HL-60/S4 (cell line): ENCODE data around the gene CPT1C.

Experiments
- in situ Hi-C: fragments of 300-500 bp; cut with MboI; formaldehyde crosslinking; loops from 2 replicates; pipeline ENCODE4 v1.14.3; 2022; ENCODE audit warnings: low sequenced_read_pairs

Gene CPT1C

GRCh38 chr19:49690656-49691242 lies at the start of gene CPT1C:
Gene CPT1C (plus strand): TSS chr19:49691116. CDS start chr19:49692253, 1,137 bp downstream.
- in situ Hi-C loops = no loop called here

DNA sequence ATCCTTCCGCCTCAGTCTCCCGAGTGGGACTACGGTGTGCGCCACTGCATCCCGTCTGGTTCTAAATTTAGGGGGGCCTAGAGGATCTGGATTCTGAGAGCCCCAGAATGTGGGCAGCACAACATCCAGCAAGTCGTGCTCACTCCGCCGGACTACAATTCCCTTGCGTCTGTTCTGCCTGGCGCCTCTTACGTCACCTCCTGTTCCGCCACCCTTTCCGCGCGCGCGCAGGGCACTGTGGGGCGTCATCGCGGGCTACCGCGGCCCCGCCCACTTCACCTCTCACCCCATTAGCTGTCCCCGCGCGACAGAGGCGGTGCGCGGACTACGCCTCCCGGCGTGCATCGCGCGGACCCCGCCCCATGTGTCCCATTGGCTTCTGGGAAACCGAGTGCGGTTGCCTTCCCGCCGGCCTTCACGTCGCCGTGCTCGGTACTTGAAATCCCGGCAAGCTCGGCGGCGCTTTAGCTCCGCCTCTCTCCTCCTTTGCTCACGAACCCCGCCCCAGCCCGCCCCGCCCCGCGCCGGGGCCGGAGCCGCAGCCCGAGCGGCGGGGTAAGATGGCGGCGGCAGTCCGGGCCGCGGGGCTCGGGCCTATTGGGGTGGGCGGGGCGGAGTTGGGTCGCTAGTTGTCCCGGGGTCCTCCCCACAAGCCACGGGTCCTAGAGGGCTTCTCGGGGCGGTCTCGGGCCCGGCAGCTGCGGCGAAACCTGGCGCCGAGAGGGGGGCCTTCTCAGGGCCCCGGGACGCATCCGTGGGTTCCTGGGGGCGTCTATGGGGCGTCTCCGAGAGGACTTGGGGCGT lies 49.0 kb upstream of the CPT1C start, which contains the start of gene SCAF1:
Gene SCAF1, plus strand, starts transcription at position 522 of the 804 bp plus-strand sequence. CDS start 2,818 bp downstream, outside the sequence.
- in situ Hi-C loops = no loop called here

DNA sequence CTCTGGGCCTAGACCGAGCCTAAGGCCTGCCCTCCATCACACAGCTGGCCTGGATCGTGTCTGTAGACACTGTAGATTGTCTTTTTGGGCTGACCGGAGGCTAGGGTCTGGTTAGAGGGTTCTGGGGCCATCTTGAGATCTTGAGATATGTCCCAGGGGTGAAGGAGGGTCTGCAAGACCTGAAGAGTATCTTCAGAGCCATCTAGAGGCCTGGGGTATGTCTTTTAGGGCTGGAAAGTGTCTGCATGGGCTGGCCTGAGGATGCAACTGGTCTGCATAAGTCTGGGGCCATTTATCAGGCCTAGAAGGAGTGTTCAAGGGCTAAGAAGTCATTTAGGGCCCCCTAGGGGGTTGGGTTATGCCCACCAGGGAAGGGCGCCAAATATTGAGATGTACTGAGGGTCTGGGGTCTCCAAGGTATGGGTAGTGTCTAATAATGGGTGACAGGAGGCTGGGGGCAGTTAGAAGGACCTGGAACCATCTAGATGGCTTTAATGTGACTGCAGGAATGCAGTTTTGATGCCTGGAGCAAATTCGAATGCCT lies 48.4 kb upstream of the CPT1C start:
- in situ Hi-C loops = no loop called here

GRCh38 chr19:49643466-49643865 lies 47.5 kb upstream of the CPT1C start:
- in situ Hi-C loops = no loop called here

GRCh38 chr19:49645592-49645991 lies 45.3 kb upstream of the CPT1C start:
- in situ Hi-C loops = no loop called here

DNA sequence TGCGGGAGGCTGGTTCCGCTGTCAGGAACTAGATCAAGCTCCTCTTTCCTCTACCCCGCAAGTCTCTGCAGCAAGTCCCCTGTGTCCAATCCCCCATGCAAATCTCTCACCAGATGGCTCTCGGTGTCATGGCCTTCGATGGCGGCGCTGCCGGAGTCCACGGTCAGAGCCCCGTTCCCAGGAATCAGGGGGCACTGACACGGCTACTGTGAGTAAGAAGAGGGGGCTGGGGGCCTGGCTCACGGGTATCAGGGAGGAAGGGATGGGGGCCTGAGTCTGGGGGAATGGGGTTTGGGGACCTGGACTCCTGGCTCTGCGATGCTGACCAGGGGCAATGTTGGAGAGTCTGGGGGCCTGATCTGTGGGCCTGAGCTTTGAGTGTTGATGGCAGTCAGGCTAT lies 44.9 kb upstream of the CPT1C start:
- in situ Hi-C loops = no loop called here

GRCh38 chr19:49646586-49646985 lies 44.3 kb upstream of the CPT1C start:
- in situ Hi-C loops = no loop called here

- in situ Hi-C loops = no loop called here
These were observed 39.7 kb upstream of the CPT1C start for GRCh38 chr19:49651029-49651819.

GRCh38 chr19:49651820-49652550 lies 38.9 kb upstream of the CPT1C start:
- in situ Hi-C loops = no loop called here

DNA sequence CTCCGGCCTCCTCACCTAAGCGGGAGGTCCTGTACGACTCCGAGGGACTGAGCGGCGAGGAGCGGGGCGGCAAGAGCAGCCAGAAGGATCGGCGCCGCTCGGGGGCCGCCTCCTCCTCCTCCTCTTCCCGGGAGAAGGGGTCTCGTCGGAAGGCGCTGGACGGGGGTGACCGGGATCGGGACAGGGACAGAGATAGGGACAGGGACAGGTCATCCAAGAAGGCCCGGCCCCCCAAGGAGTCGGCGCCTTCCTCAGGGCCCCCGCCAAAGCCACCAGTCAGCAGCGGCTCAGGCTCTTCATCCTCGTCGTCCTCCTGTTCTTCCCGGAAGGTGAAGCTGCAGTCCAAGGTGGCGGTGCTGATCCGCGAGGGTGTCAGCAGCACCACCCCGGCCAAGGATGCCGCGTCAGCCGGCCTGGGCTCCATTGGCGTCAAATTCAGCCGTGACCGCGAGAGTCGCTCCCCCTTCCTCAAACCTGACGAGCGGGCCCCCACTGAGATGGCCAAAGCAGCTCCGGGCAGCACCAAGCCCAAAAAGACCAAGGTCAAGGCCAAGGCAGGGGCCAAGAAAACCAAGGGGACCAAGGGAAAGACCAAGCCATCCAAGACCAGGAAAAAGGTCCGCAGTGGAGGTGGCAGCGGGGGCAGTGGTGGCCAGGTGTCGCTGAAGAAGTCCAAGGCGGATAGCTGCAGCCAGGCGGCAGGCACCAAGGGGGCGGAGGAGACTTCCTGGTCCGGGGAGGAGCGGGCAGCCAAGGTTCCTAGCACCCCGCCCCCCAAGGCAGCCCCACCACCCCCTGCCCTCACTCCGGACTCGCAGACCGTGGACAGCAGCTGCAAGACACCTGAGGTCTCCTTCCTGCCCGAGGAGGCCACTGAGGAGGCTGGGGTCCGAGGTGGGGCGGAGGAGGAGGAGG lies 38.1 kb upstream of the CPT1C start:
- in situ Hi-C loops = no loop called here

GRCh38 chr19:49653466-49653806 lies 37.5 kb upstream of the CPT1C start:
- in situ Hi-C loops = no loop called here

- in situ Hi-C loops = no loop called here
These were observed 36.3 kb upstream of the CPT1C start for GRCh38 chr19:49654581-49654980.

GRCh38 chr19:49655570-49656455 lies 35.1 kb upstream of the CPT1C start:
- in situ Hi-C loops = no loop called here

GRCh38 chr19:49656456-49657109 lies 34.3 kb upstream of the CPT1C start:
- in situ Hi-C loops = no loop called here

- in situ Hi-C loops = no loop called here
These were observed 33.3 kb upstream of the CPT1C start for GRCh38 chr19:49657493-49658138.

GRCh38 chr19:49658139-49658517 lies 32.8 kb upstream of the CPT1C start:
- in situ Hi-C loops = no loop called here

- in situ Hi-C loops = no loop called here
These were observed 32.1 kb upstream of the CPT1C start for GRCh38 chr19:49658566-49659442.
